ENCODE results near the gene EARS2.
"Not testable (repeated sequence)": the region's sequence is repeated elsewhere in the genome, so short reads cannot be mapped to it uniquely, and the experiment has no call there.

DNA sequence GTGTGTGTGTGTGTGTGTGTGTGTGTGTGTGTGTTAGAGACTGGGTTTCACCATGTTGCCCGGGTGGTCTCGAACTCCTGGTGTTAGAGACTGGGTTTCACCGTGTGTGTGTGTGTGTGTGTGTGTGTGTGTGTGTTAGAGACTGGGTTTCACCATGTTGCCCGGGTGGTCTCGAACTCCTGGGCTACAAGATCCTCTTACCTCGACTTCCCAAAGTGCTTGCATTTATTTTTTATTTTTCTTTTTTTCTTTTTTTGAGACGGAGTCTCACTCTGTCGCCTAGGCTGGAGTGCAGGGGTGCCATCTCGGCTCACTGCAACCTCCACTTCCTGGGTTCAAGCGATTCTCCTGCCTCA, 46.3 kb downstream of the EARS2 start:
- TF ChIP-seq, protein P1, sequence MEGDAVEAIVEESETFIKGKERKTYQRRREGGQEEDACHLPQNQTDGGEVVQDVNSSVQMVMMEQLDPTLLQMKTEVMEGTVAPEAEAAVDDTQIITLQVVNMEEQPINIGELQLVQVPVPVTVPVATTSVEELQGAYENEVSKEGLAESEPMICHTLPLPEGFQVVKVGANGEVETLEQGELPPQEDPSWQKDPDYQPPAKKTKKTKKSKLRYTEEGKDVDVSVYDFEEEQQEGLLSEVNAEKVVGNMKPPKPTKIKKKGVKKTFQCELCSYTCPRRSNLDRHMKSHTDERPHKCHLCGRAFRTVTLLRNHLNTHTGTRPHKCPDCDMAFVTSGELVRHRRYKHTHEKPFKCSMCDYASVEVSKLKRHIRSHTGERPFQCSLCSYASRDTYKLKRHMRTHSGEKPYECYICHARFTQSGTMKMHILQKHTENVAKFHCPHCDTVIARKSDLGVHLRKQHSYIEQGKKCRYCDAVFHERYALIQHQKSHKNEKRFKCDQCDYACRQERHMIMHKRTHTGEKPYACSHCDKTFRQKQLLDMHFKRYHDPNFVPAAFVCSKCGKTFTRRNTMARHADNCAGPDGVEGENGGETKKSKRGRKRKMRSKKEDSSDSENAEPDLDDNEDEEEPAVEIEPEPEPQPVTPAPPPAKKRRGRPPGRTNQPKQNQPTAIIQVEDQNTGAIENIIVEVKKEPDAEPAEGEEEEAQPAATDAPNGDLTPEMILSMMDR (IDR thresholded peaks at IDR 0.05) = not testable (repeated sequence)
- not testable (repeated sequence) for TF ChIP-seq POLR2A (IDR thresholded peaks at IDR 0.05)

All from ovary (tissue), 3 donors.